ENCODE results near the gene DBNDD2. TPM values are rescaled to one million over a fixed set of nuclear protein-coding genes. Genes with fewer than 3 reads are reported as not detected.

The DBNDD2 gene
- total and polyA plus RNA-seq, 10 donors = 15.8 to 38.5 (median 29.2) TPM

DNA sequence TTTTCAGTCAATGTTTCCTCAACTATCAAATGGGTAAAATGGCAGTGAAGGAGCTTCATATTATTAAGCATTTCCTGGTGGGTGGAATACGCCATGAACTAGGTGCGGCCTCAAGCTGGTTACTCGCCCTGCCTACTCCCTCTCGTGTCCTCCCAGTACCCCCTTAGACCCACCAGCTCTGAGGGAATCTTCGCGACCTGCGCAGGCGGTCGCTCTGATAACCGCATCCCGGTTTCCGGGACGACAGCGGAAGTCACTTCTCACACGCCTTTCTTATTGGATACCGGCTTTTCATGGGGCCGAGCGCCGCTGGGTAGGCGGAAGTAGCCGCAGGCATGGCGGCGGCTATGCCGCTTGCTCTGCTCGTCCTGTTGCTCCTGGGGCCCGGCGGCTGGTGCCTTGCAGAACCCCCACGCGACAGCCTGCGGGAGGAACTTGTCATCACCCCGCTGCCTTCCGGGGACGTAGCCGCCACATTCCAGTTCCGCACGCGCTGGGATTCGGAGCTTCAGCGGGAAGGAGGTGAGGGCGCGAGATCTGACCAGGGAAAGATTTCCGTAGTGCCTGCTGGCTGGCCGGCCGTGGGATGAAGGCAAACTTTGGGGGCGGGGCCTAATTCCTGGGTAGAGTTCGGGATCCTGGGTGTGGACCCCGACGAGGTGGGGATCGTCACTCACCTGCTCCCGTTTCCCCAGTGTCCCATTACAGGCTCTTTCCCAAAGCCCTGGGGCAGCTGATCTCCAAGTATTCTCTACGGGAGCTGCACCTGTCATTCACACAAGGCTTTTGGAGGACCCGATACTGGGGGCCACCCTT lies 7.9 kb downstream of the DBNDD2 start, which contains the start of gene PIGT:
Gene PIGT (plus strand): TSS at position 320 of the 816 bp plus-strand sequence. CDS start 16 bp downstream, at position 336.
- peak within 1 kb of the TSS; percentile 68 to 91 (median 86) for H3K27ac ChIP-seq
- intact Hi-C loops (cut with DNase I; ENCODE audit: low total_unique reads) = loop anchor here (5.0 kb wide), 1 partner anchor 44 kb away; no protein-coding TSS in a partner anchor
- H3K9me3 ChIP-seq = no peaks in the 10 kb centered on the region
- no peaks in the 10 kb centered on the region for H3K27me3 ChIP-seq (replicated peaks in 1 of 7)
- peak within 1 kb of the TSS; percentile 73 to 94 (median 90) for H3K4me3 ChIP-seq
- DNase-seq = peak; percentile 96
- peak; percentile 95 to 96 (median 96) for TF ChIP-seq POLR2AphosphoS5 (IDR thresholded peaks at IDR 0.05)
- peak; percentile 40 to 88 (median 84) for TF ChIP-seq POLR2A (IDR thresholded peaks at IDR 0.05)
- peak in 1 of 11 experiments; percentile 31 for TF ChIP-seq CTCF (IDR thresholded peaks at IDR 0.05 in 8 of 11, conservative IDR thresholded peaks at IDR 0.05 in 3 of 11)
- 0 to 1% (median 0%) methylated on average over 46 to 52 of the region's 52 CpGs for WGBS, 5 donors
- peaks cover 0 to 38% (median 22%) of the 10 kb centered on the region in 6 donors for H3K36me3 ChIP-seq
- peaks cover 18 to 48% (median 40%) of the 10 kb centered on the region in 6 donors for H3K4me1 ChIP-seq

GRCh38 chr20:45416917-45417316 lies 8.8 kb downstream of the DBNDD2 start:
- intact Hi-C loops (cut with DNase I; ENCODE audit: low total_unique reads) = loop anchor here (5.0 kb wide), 1 partner anchor 45 kb away; no protein-coding TSS in a partner anchor
- TF ChIP-seq POLR2AphosphoS5 (IDR thresholded peaks at IDR 0.05) (no peak), CTCF (IDR thresholded peaks at IDR 0.05 in 8 of 11, conservative IDR thresholded peaks at IDR 0.05 in 3 of 11) (no peak), POLR2A (IDR thresholded peaks at IDR 0.05) (no peak)
- no peak for DNase-seq
- Histone ChIP-seq H3K4me3 (peak overlapping the region in 7 of 8 donors; percentile 73 to 94 (median 88)), H3K27ac (peak overlapping the region in 2 of 8 donors; percentile 88 to 91), H3K4me1 (peaks cover 18 to 48% (median 40%) of the 10 kb centered on the region in 6 donors), H3K27me3 (replicated peaks in 1 of 7) (no peaks in the 10 kb centered on the region), H3K9me3 (no peaks in the 10 kb centered on the region), H3K36me3 (peaks cover 0 to 40% (median 31%) of the 10 kb centered on the region in 6 donors)
- 40 to 59% (median 44%) methylated on average over 2 of the region's 2 CpGs for WGBS, 5 donors

DNA sequence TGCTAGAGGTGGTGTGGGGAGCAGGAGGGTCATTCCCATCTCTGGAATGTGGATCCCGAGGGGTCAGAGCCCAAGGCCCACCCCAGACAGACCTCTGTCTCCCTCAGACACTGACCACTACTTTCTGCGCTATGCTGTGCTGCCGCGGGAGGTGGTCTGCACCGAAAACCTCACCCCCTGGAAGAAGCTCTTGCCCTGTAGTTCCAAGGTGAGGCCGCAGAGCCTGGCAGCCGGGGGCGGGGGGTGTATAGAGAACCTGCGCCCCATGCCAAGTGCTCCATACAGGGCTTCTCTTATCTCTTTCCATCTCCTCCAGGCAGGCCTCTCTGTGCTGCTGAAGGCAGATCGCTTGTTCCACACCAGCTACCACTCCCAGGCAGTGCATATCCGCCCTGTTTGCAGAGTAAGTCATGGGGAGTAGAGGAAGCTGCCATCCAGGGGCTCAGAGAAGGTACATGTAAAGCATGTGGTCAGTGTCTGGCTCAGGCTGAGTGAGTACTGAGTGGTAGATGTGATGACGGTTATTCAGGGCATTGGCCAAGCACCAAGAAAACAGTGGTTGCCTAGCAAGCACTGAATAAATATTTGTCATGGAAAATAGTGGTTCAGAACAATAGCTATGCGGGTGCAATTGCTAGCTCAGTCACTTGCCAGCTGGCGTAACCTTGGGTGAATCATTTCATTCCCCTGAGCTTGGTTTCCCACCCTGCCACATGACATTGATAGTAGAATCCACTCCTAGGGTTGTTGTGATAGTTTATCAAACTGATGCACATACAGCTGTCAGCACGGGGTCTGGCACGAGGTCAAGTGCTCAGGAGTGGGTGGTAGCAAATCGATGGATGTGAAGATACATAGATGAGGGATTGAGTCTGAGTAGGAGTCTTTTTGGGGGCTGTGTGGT lies 11.4 kb downstream of the DBNDD2 start:
- Histone ChIP-seq H3K4me3 (no peak overlapping the region), H3K4me1 (peaks cover 18 to 48% (median 40%) of the 10 kb centered on the region in 6 donors), H3K27ac (peak overlapping the region in 2 of 8 donors; percentile 49 to 53), H3K9me3 (no peaks in the 10 kb centered on the region), H3K27me3 (replicated peaks in 1 of 7) (no peaks in the 10 kb centered on the region), H3K36me3 (peaks cover 1 to 65% (median 55%) of the 10 kb centered on the region in 6 donors)
- intact Hi-C loops (cut with DNase I; ENCODE audit: low total_unique reads) = loop anchor here (5.0 kb wide), 1 partner anchor 47 kb away; no protein-coding TSS in a partner anchor
- 83 to 92% (median 85%) methylated on average over 17 of the region's 17 CpGs for WGBS, 5 donors
- peak in 2 of 3 donors; percentile 21 to 23 for TF ChIP-seq POLR2AphosphoS5 (IDR thresholded peaks at IDR 0.05)
- no peak for TF ChIP-seq POLR2A (IDR thresholded peaks at IDR 0.05)
- TF ChIP-seq CTCF (IDR thresholded peaks at IDR 0.05 in 8 of 11, conservative IDR thresholded peaks at IDR 0.05 in 3 of 11) = no peak
- DNase-seq = no peak
